HCT116 (cell line): Measurements from ENCODE around the gene CDH4.

Experiments used
- EZH2 ChIP-seq: fragments of 200-600 bp; sonication (generic); IDR thresholded peaks from 2 replicates; pipeline ENCODE4 v1.6.1; 2017; ENCODE audit warnings: antibody characterized with exemption, mixed run types
- EZH2phosphoT487 ChIP-seq: fragments of 200-600 bp; IDR thresholded peaks from 2 replicates; pipeline ENCODE4 v1.6.1; 2018; ENCODE audit warnings: antibody characterized with exemption, borderline replicate concordance
- POLR2A ChIP-seq: IDR thresholded peaks from 2 replicates; pipeline ENCODE4 v1.7.0; 2011; ENCODE audit warnings: borderline replicate concordance; ENCODE audit not compliant: insufficient read depth, insufficient read length; ENCODE audit errors: extremely low read depth
- POLR2AphosphoS5 ChIP-seq: IDR thresholded peaks from 2 replicates; pipeline ENCODE4 v1.6.1; 2011; ENCODE audit warnings: mild to moderate bottlenecking, low read depth, low read length, moderate library complexity
- RAD21 ChIP-seq: IDR thresholded peaks from 2 replicates; pipeline ENCODE4 v1.6.1; 2012; ENCODE audit warnings: low read depth, mild to moderate bottlenecking
- SIN3A ChIP-seq: IDR thresholded peaks from 2 replicates; pipeline ENCODE4 v1.6.1; 2012; ENCODE audit warnings: low read depth
- SP1 ChIP-seq: IDR thresholded peaks from 2 replicates; pipeline ENCODE4 v1.6.1; 2012; ENCODE audit warnings: low read depth
- ZFX ChIP-seq: fragments of 450-650 bp; IDR thresholded peaks from 2 replicates; pipeline ENCODE4 v1.6.1; 2017
- ZNF274 ChIP-seq: fragments of 200-500 bp; sonication (Bioruptor generic); IDR thresholded peaks from 2 replicates; pipeline ENCODE4 v1.6.1; 2014; ENCODE audit warnings: mild to moderate bottlenecking, low read depth, low read length, inconsistent platforms
- TF ChIP-seq, protein P1 (sequence below), 3 experiments: fragments of 200-600 bp in 1 of 3; sonication (generic) in 1 of 3; IDR thresholded peaks in 2 of 3; conservative IDR thresholded peaks in 1 of 3; 2 replicates each; pipeline ENCODE4 v1.5.1; 2012 to 2017; ENCODE audit warnings: low read depth in 2 of 3, low read length in 2 of 3, antibody characterized with exemption in 1 of 3, borderline replicate concordance in 1 of 3, control low read depth in 1 of 3, mild to moderate bottlenecking in 1 of 3, mixed read lengths in 1 of 3, mixed run types in 1 of 3, moderate library complexity in 1 of 3; ENCODE audit not compliant: insufficient read depth in 1 of 3
- TF ChIP-seq, protein P2 (sequence below): IDR thresholded peaks from 2 replicates; pipeline ENCODE4 v1.6.1; 2012
- TF ChIP-seq, protein P3 (sequence below): IDR thresholded peaks from 2 replicates; pipeline ENCODE4 v1.6.1; 2011; ENCODE audit warnings: mild to moderate bottlenecking, low read length, moderate library complexity; ENCODE audit not compliant: insufficient replicate concordance; ENCODE audit errors: extremely low read depth

DNA sequence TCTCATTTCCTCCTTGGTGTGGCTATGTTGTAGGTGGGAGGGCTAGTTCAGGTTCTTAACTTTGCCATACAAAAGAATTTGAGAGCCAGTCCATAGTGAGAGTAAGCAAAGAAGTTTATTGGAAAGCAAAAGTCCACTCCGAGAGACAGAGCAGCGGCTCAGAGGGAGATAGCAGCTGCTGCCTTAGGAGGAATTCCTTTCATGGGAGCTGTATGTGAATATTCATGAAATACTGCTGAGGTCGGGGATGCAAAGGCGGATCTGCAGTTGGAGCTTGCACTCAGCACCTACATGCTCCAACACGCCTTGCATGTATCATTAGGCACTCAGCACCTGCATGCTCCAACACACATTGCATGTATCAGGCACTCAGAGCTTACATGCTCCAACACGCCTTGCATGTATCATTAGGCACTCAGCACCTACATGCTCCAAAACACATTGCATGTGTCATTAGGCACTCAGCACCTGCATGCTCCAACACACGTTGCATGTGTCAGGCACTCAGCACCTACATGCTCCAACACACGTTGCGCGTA, 54.9 kb downstream of the CDH4 start:
- no peak for TF ChIP-seq EZH2
- TF ChIP-seq POLR2A = no peak
- TF ChIP-seq, protein P1, sequence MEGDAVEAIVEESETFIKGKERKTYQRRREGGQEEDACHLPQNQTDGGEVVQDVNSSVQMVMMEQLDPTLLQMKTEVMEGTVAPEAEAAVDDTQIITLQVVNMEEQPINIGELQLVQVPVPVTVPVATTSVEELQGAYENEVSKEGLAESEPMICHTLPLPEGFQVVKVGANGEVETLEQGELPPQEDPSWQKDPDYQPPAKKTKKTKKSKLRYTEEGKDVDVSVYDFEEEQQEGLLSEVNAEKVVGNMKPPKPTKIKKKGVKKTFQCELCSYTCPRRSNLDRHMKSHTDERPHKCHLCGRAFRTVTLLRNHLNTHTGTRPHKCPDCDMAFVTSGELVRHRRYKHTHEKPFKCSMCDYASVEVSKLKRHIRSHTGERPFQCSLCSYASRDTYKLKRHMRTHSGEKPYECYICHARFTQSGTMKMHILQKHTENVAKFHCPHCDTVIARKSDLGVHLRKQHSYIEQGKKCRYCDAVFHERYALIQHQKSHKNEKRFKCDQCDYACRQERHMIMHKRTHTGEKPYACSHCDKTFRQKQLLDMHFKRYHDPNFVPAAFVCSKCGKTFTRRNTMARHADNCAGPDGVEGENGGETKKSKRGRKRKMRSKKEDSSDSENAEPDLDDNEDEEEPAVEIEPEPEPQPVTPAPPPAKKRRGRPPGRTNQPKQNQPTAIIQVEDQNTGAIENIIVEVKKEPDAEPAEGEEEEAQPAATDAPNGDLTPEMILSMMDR (IDR thresholded peaks at IDR 0.05 in 2 of 3, conservative IDR thresholded peaks at IDR 0.05 in 1 of 3; ENCODE audit: borderline replicate concordance in 1 of 3, insufficient read depth in 1 of 3, low read depth in 2 of 3, low read length in 2 of 3) = no peak
- no peak for TF ChIP-seq SIN3A
- TF ChIP-seq, protein P2, sequence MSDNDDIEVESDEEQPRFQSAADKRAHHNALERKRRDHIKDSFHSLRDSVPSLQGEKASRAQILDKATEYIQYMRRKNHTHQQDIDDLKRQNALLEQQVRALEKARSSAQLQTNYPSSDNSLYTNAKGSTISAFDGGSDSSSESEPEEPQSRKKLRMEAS = no peak
- TF ChIP-seq ZFX = no peak
- TF ChIP-seq RAD21 = no peak
- no peak for TF ChIP-seq SP1
- TF ChIP-seq, protein P3, sequence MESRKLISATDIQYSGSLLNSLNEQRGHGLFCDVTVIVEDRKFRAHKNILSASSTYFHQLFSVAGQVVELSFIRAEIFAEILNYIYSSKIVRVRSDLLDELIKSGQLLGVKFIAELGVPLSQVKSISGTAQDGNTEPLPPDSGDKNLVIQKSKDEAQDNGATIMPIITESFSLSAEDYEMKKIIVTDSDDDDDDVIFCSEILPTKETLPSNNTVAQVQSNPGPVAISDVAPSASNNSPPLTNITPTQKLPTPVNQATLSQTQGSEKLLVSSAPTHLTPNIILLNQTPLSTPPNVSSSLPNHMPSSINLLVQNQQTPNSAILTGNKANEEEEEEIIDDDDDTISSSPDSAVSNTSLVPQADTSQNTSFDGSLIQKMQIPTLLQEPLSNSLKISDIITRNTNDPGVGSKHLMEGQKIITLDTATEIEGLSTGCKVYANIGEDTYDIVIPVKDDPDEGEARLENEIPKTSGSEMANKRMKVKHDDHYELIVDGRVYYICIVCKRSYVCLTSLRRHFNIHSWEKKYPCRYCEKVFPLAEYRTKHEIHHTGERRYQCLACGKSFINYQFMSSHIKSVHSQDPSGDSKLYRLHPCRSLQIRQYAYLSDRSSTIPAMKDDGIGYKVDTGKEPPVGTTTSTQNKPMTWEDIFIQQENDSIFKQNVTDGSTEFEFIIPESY = no peak
- TF ChIP-seq EZH2phosphoT487 = no peak
- TF ChIP-seq ZNF274 = no peak
- no peak for TF ChIP-seq POLR2AphosphoS5
